GM10266 (cell line): ENCODE measurements around the gene RGS6.

ENCODE experiments used
- DNase-seq: peaks from one replicate; pipeline ENCODE4 v3.0.0; 2012; ENCODE audit errors: extremely low spot score
- CTCF ChIP-seq: IDR thresholded peaks from 2 replicates; pipeline ENCODE4 v1.5.1; 2012; ENCODE audit warnings: mild to moderate bottlenecking, low read depth; ENCODE audit not compliant: control insufficient read depth, insufficient read depth; ENCODE audit errors: missing control alignments

Gene RGS6

GRCh38 chr14:72237722-72238666, 305.8 kb downstream of the RGS6 start:
- no peak for TF ChIP-seq CTCF
- DNase-seq = no peak

DNA sequence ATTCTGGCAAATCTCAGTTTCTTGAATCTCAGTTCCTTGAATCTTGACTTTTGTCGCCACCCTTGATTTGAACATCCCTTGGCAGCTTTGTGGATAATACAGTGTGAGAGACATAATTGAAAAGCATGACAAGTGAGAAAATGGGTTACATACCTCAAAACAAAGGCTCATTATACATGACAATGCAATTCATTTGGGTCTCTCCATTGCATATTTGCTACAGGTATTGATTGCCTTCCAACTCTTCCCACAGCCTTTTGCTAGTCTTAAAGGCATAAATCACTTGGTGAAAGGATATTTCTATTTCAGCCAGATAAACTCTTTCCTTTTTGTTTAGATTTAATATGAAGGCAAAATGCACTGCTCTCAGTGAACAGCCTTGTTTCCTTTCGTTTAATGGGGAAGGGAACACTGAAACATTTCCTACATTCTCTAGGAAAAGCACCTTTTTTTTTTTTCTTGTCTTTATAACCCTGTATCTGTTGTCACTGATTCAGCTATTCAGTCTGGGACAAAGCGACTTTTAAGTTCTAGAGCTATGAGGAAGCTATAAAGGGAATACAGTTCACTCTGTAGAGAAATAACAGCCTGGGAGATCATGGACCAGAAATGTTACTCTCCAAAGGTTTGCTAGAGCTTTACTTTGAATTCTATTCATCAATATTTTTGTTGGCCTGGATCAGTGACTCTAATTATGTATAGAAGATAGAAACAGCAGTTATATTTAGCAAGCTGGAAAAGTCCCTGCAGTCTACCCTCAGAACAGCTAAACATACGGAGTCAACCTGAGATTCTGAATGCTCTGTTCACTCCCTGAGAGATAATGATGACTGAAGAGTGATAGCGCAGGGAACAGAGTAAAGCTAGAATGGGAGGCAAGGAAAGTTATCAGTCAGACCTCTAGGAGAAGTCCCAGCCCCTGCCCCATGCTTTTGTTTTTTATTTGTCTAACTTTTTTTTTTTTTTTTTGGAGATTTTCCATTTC, 311.4 kb downstream of the RGS6 start:
- DNase-seq = no peak
- no peak for TF ChIP-seq CTCF

DNA sequence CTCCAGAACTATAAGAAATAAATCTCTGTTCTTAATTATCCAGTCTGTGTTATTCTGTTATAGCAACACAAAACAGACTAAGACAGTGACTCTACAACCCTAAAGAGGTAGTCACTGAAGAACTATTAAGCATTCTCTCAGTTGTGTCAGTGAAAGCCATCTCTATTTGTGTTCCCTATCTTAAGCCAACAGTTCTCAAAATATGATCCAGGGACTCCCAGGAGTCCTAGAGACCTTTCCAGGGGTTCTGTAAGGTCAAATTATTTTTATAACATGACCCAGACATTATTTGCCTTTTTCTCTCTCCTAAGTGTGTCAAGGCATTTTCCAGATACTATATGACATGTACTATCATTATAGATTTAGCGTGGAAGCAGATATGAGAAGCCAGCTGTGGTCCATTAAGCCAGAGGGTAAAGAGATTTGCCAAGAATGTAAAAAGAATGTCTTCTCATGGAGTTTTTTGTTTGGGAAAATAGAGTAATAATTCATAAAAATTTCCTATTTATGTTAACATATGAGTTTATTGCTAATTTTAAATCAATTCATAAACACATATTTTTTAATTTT, 315.8 kb downstream of the RGS6 start:
- TF ChIP-seq CTCF = no peak
- DNase-seq = no peak

DNA sequence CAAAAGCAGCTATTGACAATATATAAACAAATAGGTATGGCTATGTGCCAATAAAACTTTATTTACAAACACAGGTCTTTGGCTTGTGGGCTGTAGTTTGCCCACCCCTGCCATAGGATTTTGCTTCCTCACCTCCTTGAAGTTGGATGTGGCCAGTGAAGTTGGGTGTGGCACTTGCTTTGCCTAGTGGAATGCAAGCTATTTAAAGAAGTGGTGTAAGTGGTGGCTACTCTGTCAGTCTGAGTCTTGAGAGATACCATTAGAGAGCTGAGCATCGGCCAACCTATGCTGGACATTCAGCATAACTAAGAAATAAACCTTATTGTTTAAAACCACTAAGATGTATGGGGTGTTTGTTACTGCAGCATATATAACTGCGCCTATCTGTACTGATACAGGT, 321.3 kb downstream of the RGS6 start:
- no peak for TF ChIP-seq CTCF
- DNase-seq = no peak

- TF ChIP-seq CTCF = no peak
- no peak for DNase-seq
These were observed 322.1 kb downstream of the RGS6 start for GRCh38 chr14:72254202-72254936.

DNA sequence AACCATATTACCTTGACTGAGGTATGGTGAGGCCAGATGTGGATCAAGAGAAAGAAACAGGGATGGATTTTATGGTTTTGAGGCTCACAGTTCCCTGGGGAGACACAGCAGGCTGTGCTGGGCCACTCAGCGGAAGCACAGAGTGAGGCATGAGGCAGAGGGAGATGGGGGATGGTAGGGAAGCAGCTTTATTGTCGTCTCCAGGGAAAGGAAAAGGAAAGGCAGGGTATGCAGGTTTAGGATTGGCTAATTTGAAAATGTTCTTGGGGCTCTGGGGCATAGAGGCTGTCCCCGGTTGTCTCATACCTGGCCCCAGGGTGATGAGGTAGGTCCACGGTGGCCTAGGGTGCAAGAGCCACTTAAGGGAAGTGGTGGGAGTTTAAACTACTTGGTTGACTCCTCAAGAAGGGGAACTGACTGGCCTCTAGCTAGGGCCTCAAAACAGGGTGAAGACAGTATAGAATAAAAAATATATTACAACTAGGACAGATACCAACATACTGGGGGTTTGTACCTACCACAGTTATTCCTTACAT, 322.8 kb downstream of the RGS6 start:
- TF ChIP-seq CTCF = no peak
- no peak for DNase-seq
